ENCODE results near the gene IMMP2L.

Gene IMMP2L

DNA sequence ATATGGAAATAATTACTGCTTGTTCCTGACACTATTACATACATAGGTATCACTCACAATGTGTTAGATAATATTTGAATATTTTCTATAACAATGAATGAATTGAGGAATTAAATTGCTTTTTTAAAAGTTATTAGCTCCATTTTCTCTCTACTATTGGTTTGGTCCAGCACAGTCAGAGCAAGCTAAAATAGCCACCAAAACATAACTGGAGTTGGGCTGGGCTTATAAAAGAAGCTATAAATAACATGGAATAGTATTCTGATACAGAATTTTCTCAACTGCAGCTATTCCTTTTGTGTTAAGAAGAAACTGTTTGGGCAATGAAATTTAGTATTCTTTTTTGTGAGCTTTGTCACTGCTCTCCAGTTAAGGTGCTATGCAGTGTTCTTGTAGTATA is 614.0 kb downstream of the IMMP2L start:
- no peak for TF ChIP-seq TAF1 (IDR thresholded peaks at IDR 0.05; ENCODE audit: borderline replicate concordance, insufficient read depth, low read length)
- TF ChIP-seq FOXP2 (optimal IDR thresholded peaks at IDR 0.05; ENCODE audit: borderline replicate concordance, extremely low read depth, extremely low read length, insufficient read depth), result no peak
- TF ChIP-seq, protein P1, sequence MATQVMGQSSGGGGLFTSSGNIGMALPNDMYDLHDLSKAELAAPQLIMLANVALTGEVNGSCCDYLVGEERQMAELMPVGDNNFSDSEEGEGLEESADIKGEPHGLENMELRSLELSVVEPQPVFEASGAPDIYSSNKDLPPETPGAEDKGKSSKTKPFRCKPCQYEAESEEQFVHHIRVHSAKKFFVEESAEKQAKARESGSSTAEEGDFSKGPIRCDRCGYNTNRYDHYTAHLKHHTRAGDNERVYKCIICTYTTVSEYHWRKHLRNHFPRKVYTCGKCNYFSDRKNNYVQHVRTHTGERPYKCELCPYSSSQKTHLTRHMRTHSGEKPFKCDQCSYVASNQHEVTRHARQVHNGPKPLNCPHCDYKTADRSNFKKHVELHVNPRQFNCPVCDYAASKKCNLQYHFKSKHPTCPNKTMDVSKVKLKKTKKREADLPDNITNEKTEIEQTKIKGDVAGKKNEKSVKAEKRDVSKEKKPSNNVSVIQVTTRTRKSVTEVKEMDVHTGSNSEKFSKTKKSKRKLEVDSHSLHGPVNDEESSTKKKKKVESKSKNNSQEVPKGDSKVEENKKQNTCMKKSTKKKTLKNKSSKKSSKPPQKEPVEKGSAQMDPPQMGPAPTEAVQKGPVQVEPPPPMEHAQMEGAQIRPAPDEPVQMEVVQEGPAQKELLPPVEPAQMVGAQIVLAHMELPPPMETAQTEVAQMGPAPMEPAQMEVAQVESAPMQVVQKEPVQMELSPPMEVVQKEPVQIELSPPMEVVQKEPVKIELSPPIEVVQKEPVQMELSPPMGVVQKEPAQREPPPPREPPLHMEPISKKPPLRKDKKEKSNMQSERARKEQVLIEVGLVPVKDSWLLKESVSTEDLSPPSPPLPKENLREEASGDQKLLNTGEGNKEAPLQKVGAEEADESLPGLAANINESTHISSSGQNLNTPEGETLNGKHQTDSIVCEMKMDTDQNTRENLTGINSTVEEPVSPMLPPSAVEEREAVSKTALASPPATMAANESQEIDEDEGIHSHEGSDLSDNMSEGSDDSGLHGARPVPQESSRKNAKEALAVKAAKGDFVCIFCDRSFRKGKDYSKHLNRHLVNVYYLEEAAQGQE (IDR thresholded peaks at IDR 0.05; ENCODE audit: insufficient read depth in 1 of 2, low read depth in 2 of 2, low read length in 2 of 2), result no peak

DNA sequence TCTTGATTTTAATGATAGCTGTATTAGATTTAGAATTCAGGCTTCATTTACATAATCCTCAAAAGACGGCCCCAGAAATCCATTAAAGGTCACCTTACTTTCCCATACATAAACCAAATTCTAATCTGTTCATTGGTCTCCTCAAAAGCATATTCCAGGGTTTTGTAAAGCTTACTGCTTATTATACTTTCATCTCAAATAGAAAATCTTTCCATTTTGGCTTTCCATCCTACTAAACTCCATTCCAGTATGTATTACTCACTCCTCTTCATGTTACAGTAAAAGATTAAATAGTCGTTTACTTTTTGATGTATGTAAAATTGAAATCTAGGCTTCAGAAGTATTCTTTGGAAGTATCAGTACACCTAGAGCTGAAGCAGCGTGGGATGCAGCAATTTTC is 614.9 kb downstream of the IMMP2L start:
- TF ChIP-seq, protein P1 (IDR thresholded peaks at IDR 0.05; ENCODE audit: insufficient read depth in 1 of 2, low read depth in 2 of 2, low read length in 2 of 2), result no peak
- TF ChIP-seq SIN3A (IDR thresholded peaks at IDR 0.05; ENCODE audit: borderline replicate concordance, insufficient read depth, low read length) (no peak), FOXP2 (optimal IDR thresholded peaks at IDR 0.05; ENCODE audit: borderline replicate concordance, extremely low read depth, extremely low read length, insufficient read depth) (no peak), TAF1 (IDR thresholded peaks at IDR 0.05; ENCODE audit: borderline replicate concordance, insufficient read depth, low read length) (no peak), POLR2AphosphoS5 (IDR thresholded peaks at IDR 0.05; ENCODE audit: low read depth, low read length) (no peak)

DNA sequence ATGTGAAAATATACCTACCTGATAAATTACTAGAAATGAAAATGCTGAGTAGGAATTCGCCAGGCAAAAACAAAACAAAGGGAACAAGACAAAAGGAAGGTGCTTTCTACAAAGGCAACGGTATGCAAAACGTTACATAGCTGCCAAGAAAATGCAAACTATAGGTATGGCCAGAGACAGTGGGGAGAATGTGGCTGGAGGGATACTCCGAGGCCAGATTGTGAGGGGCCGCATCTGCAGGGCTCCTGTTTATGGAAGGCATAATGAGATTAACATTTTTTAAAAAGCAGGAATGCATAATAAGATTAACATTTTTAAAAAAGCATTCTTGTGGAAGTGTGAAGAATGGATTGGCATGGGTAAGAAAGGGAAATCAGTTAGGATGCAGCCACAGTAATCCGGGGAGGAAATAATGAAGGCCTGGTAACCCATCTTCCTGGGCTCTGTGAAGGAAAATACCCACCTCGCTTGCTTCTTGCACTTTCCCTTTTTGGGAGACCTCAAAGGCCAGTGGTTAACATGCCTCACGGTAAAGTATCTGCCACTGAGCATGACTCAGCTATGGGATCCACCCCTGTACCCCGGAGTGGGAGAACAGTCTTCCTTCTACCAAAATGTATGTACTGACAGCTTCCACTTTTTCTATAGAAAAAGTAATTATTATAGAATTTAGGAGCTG is 617.2 kb downstream of the IMMP2L start:
- no peak for TF ChIP-seq SIN3A (IDR thresholded peaks at IDR 0.05; ENCODE audit: borderline replicate concordance, insufficient read depth, low read length)
- TF ChIP-seq FOXP2 (optimal IDR thresholded peaks at IDR 0.05; ENCODE audit: borderline replicate concordance, extremely low read depth, extremely low read length, insufficient read depth), result no peak
- no peak for TF ChIP-seq TAF1 (IDR thresholded peaks at IDR 0.05; ENCODE audit: borderline replicate concordance, insufficient read depth, low read length)
- TF ChIP-seq, protein P1 (IDR thresholded peaks at IDR 0.05; ENCODE audit: insufficient read depth in 1 of 2, low read depth in 2 of 2, low read length in 2 of 2), result no peak
- no peak for TF ChIP-seq POLR2AphosphoS5 (IDR thresholded peaks at IDR 0.05; ENCODE audit: low read depth, low read length)

DNA sequence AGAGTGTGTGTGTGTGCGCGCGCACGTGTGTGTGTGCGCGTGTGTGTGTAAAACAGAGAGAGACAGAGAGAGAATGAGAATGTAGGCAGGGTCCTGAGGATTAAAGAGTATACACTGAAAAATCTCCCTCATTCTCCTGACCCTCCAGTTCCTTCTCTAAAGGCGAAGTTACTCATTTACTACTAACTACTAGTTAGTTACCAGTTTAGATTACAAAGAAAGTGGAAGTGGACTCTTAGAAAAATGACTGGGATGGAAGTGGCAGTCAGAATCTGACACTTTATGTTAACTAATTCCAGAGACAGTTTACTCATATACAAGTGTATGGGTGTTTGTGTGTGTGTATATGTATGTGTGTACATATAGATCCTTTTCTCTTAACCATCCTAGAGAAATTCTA is 617.8 kb downstream of the IMMP2L start:
- TF ChIP-seq, protein P1 (IDR thresholded peaks at IDR 0.05; ENCODE audit: insufficient read depth in 1 of 2, low read depth in 2 of 2, low read length in 2 of 2), result no peak
- TF ChIP-seq FOXP2 (optimal IDR thresholded peaks at IDR 0.05; ENCODE audit: borderline replicate concordance, extremely low read depth, extremely low read length, insufficient read depth), result no peak
- no peak for TF ChIP-seq POLR2AphosphoS5 (IDR thresholded peaks at IDR 0.05; ENCODE audit: low read depth, low read length)
- no peak for TF ChIP-seq SIN3A (IDR thresholded peaks at IDR 0.05; ENCODE audit: borderline replicate concordance, insufficient read depth, low read length)
- TF ChIP-seq TAF1 (IDR thresholded peaks at IDR 0.05; ENCODE audit: borderline replicate concordance, insufficient read depth, low read length), result no peak
